GM23338 (cell line): ENCODE measurements around the gene WASF2.

Experiments
- CTCF ChIP-seq, 2 experiments: fragments of 200-600 bp in 1 of 2; sonication (generic) in 1 of 2; conservative IDR thresholded peaks; 2 replicates each; pipeline versions ENCODE4 v1.5.1 to v1.6.1; 2016 to 2017; ENCODE audit warnings: antibody characterized with exemption in 2 of 2, low read depth in 2 of 2, mild to moderate bottlenecking in 2 of 2, moderate library complexity in 1 of 2
- EZH2 ChIP-seq: fragments of 200-600 bp; sonication (generic); IDR thresholded peaks from one replicate; pipeline ENCODE4 v1.8.0; 2017; ENCODE audit warnings: antibody characterized with exemption, mild to moderate bottlenecking, low read depth; ENCODE audit not compliant: unreplicated experiment
- EZH2phosphoT487 ChIP-seq: fragments of 200-600 bp; sonication (generic); IDR thresholded peaks from one replicate; pipeline ENCODE4 v1.8.1; 2018; ENCODE audit warnings: antibody characterized with exemption; ENCODE audit not compliant: unreplicated experiment
- POLR2AphosphoS5 ChIP-seq: IDR thresholded peaks from 2 replicates; pipeline ENCODE4 v1.6.1; 2016; ENCODE audit warnings: antibody characterized with exemption, low read depth
- REST ChIP-seq: IDR thresholded peaks from one replicate; pipeline ENCODE4 v1.6.1; 2018; ENCODE audit warnings: antibody characterized with exemption; ENCODE audit not compliant: unreplicated experiment
- STAT1 ChIP-seq: IDR thresholded peaks from one replicate; pipeline ENCODE4 v1.6.1; 2016; ENCODE audit warnings: antibody characterized with exemption; ENCODE audit not compliant: unreplicated experiment
- ZNF114 ChIP-seq: fragments of 250-450 bp; sonication (Bioruptor Pico); IDR thresholded peaks from 2 replicates; pipeline ENCODE4 v1.5.0; 2020; ENCODE audit warnings: mild to moderate bottlenecking, moderate library complexity

GRCh38 chr1:27429029-27429425 lies 60.9 kb downstream of the WASF2 start:
- no peak for TF ChIP-seq POLR2AphosphoS5
- no peak for TF ChIP-seq CTCF (conservative IDR thresholded peaks at IDR 0.05; ENCODE audit: low read depth in 2 of 2)
- TF ChIP-seq STAT1, result no peak
- TF ChIP-seq EZH2, result no peak
- no peak for TF ChIP-seq REST
- TF ChIP-seq ZNF114 (CRISPR knock-in tag), result no peak
- TF ChIP-seq EZH2phosphoT487, result no peak
